Measurements from ENCODE around the gene RGS11. TPM values are rescaled to one million over a fixed set of nuclear protein-coding genes. Genes with fewer than 3 reads are reported as not detected.

RGS11 gene
- polyA plus RNA-seq, 1 experiment: 0.33 TPM

GRCh38 chr16:264440-264951, 11.2 kb downstream of the RGS11 start:
- CTCF ChIA-PET: no interaction called here
- POLR2A ChIA-PET: no interaction called here
- H3K4me3 ChIP-seq (ENCODE audit: low read depth, low read length): no peak overlapping the region

GRCh38 chr16:263944-264343, 11.8 kb downstream of the RGS11 start:
- Histone ChIP-seq H3K4me3 (ENCODE audit: low read depth, low read length) (no peak overlapping the region), H3K27me3 (ENCODE audit: control insufficient read depth, insufficient read depth, low read length) (no peaks in the 10 kb centered on the region), H3K9me3 (ENCODE audit: control insufficient read depth, insufficient read depth, low read length) (no peaks in the 10 kb centered on the region; the same call in 1 of the 2 replicates), H3K27ac (ENCODE audit: low read depth, low read length) (no peak overlapping the region)
- DNase-seq (ENCODE audit: low read depth, low spot score): no peak
- POLR2A ChIA-PET: no interaction called here
- CTCF ChIA-PET: no interaction called here
- no peak for TF ChIP-seq CTCF (IDR thresholded peaks at IDR 0.05; ENCODE audit: low read depth, low read length)

More at GRCh38 chr16:264440-264951, 11.2 kb downstream of the RGS11 start:
- H3K27ac ChIP-seq (ENCODE audit: low read depth, low read length): no peak overlapping the region
- no peaks in the 10 kb centered on the region; the same call in 1 of the 2 replicates for H3K9me3 ChIP-seq (ENCODE audit: control insufficient read depth, insufficient read depth, low read length)
- H3K27me3 ChIP-seq (ENCODE audit: control insufficient read depth, insufficient read depth, low read length): no peaks in the 10 kb centered on the region
- TF ChIP-seq CTCF (IDR thresholded peaks at IDR 0.05; ENCODE audit: low read depth, low read length): no peak
- DNase-seq (ENCODE audit: low read depth, low spot score): no peak

DNA sequence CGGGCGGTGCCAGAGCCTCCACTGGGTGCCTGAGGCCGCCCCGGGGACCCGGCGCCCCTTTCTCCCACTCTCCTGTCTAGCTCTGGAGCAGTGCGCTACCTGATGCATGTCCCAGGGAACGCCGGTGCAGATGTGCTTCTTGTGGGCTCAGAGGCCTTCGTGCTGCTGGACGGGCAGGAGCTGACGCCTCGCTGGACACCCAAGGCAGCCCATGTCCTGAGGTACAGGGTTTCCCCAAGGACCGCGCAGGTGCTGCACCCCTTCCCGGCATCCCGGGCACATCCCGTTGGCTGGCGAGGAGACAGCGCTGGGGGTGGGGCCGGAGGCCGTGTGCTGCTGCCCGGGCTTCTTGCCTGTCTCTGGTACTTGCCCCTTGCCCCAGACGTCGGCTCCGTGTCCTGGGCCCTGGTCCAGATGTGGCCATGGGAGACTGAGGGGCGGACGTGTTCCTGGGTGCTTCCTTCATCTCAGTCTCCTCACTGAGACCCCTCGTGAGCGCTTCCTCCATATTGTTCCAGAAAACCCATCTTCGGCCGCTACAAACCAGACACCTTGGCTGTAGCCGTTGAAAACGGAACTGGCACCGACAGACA, 12.5 kb downstream of the RGS11 start:
- TF ChIP-seq CTCF (IDR thresholded peaks at IDR 0.05; ENCODE audit: low read depth, low read length): no peak
- DNase-seq (ENCODE audit: low read depth, low spot score): no peak
- ChIA-PET CTCF (no interaction called here), POLR2A (interaction anchor here (0.7 kb wide), 1 partner anchor 1027 kb away, joined by 8 read pairs; no protein-coding TSS in a partner anchor)
- no peaks in the 10 kb centered on the region; the same call in 1 of the 2 replicates for H3K9me3 ChIP-seq (ENCODE audit: control insufficient read depth, insufficient read depth, low read length)
- no peak overlapping the region for H3K4me3 ChIP-seq (ENCODE audit: low read depth, low read length)
- H3K27ac ChIP-seq (ENCODE audit: low read depth, low read length): no peak overlapping the region
- H3K27me3 ChIP-seq (ENCODE audit: control insufficient read depth, insufficient read depth, low read length): no peaks in the 10 kb centered on the region

DNA sequence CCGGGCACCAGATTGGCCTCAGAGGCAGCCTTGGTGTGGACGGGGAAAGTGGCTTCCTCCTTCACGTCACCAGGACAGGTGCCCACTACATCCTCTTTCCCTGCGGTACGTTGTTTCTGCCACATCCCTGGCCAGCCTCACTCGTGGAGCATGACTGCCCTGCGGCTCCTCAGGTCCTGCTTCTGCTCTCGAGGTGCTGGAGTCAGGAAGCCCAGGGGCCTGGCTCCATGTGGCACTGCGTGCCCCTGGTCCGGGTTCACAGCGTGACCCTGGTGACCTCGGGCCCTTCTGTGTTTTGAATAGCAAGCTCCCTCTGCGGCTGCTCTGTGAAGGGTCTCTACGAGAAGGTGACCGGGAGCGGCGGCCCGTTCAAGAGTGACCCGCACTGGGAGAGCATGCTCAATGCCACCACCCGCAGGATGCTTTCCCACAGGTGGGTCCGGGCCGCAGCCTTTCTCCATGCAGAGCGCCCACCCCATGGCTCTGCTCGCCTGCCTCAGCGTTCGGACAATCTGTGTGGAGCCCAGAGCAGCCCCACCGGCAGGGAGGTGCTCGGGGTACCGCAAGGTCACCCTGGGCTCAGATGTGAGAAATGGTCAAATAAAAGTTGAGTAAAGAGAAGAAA, 13.5 kb downstream of the RGS11 start:
- no peak for TF ChIP-seq CTCF (IDR thresholded peaks at IDR 0.05; ENCODE audit: low read depth, low read length)
- POLR2A ChIA-PET: no interaction called here

DNA sequence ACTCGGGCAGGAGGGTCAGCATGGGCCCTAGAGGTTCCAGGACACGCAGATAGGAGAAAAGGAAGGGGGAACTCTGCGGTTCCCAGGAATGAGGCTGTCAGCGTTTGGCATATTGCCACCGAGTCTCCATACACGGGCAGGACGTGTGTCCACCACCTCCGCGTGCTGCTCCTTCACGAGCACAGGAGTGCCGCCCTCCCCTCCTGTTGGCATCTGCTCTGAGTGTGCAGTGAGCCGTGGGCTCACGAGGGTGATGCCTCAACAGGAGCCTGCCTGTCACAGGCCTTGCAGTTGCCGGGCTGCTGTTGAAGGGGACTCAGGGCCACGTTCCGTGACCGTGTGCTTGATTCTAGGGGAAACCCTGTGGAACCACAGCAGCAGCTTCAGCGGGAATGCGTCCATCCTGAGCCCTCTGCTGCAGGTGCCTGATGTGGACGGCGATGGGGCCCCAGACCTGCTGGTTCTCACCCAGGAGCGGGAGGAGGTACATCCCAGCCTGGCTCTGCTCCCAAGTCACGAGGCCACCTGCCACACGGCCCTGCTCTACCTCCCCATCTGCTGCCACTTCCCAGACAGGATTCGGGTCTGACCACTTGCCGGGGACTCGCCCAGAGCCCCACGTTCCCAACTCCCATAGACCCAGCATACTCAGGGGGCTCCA, 14.6 kb downstream of the RGS11 start:
- no peak for DNase-seq (ENCODE audit: low read depth, low spot score)
- Histone ChIP-seq H3K4me3 (ENCODE audit: low read depth, low read length) (no peak overlapping the region), H3K27me3 (ENCODE audit: control insufficient read depth, insufficient read depth, low read length) (no peaks in the 10 kb centered on the region), H3K9me3 (ENCODE audit: control insufficient read depth, insufficient read depth, low read length) (no peaks in the 10 kb centered on the region), H3K27ac (ENCODE audit: low read depth, low read length) (no peak overlapping the region)
- ChIA-PET POLR2A (no interaction called here), CTCF (no interaction called here)
- TF ChIP-seq CTCF (IDR thresholded peaks at IDR 0.05; ENCODE audit: low read depth, low read length): no peak

More for the DNA sequence above, 13.5 kb downstream of the RGS11 start:
- Histone ChIP-seq H3K4me3 (ENCODE audit: low read depth, low read length) (no peak overlapping the region), H3K9me3 (ENCODE audit: control insufficient read depth, insufficient read depth, low read length) (no peaks in the 10 kb centered on the region), H3K27ac (ENCODE audit: low read depth, low read length) (no peak overlapping the region), H3K27me3 (ENCODE audit: control insufficient read depth, insufficient read depth, low read length) (no peaks in the 10 kb centered on the region)
- DNase-seq (ENCODE audit: low read depth, low spot score): no peak
- CTCF ChIA-PET: no interaction called here
